Measurements from ENCODE around the gene NTF4.

- TF ChIP-seq, protein P1, sequence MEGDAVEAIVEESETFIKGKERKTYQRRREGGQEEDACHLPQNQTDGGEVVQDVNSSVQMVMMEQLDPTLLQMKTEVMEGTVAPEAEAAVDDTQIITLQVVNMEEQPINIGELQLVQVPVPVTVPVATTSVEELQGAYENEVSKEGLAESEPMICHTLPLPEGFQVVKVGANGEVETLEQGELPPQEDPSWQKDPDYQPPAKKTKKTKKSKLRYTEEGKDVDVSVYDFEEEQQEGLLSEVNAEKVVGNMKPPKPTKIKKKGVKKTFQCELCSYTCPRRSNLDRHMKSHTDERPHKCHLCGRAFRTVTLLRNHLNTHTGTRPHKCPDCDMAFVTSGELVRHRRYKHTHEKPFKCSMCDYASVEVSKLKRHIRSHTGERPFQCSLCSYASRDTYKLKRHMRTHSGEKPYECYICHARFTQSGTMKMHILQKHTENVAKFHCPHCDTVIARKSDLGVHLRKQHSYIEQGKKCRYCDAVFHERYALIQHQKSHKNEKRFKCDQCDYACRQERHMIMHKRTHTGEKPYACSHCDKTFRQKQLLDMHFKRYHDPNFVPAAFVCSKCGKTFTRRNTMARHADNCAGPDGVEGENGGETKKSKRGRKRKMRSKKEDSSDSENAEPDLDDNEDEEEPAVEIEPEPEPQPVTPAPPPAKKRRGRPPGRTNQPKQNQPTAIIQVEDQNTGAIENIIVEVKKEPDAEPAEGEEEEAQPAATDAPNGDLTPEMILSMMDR (IDR thresholded peaks at IDR 0.05): no peak
- no peak for TF ChIP-seq POLR2A (IDR thresholded peaks at IDR 0.05)
Measured at GRCh38 chr19:49102303-49102702, 37.7 kb upstream of the NTF4 start.
